Liver (tissue), 9 donors: ENCODE measurements around the gene DYNC1H1. TPM values are rescaled to one million over a fixed set of nuclear protein-coding genes. Genes with fewer than 3 reads are reported as not detected.

Source experiments
- DNase-seq: peaks from one replicate; pipeline ENCODE4 v3.0.0-alpha.2; 2017; ENCODE audit warnings: low spot score
- H3K27ac ChIP-seq, 2 donors: one replicate each; pipeline ENCODE4 v1.7.0; 2013; ENCODE audit warnings: inconsistent platforms in 2 of 2, low read length in 2 of 2, control low read depth in 1 of 2, low read depth in 1 of 2, mild to moderate bottlenecking in 1 of 2
- H3K27me3 ChIP-seq, 4 donors: one replicate each; pipeline versions ENCODE4 v1.6.1 to v1.7.0; 2013; ENCODE audit warnings: low read length in 3 of 4, inconsistent platforms in 1 of 4, mild to moderate bottlenecking in 1 of 4, moderate library complexity in 1 of 4; ENCODE audit not compliant: control insufficient read depth in 4 of 4, insufficient read depth in 4 of 4
- H3K36me3 ChIP-seq, 4 donors: one replicate each; pipeline versions ENCODE4 v1.6.1 to v1.7.0; 2013; ENCODE audit warnings: low read length in 3 of 4, mild to moderate bottlenecking in 3 of 4, low read depth in 1 of 4, moderate library complexity in 1 of 4; ENCODE audit not compliant: control insufficient read depth in 4 of 4, insufficient read depth in 3 of 4
- H3K4me1 ChIP-seq, 4 donors: one replicate each; pipeline versions ENCODE4 v1.6.1 to v1.7.0; 2013; ENCODE audit warnings: low read length in 3 of 4, mild to moderate bottlenecking in 3 of 4, moderate library complexity in 1 of 4; ENCODE audit not compliant: control insufficient read depth in 4 of 4, insufficient read depth in 4 of 4
- H3K4me3 ChIP-seq, 3 donors: one replicate each; pipeline versions ENCODE4 v1.6.1 to v1.7.0; 2013; ENCODE audit warnings: low read length in 3 of 3, control low read depth in 1 of 3, low read depth in 1 of 3, mild to moderate bottlenecking in 1 of 3
- H3K9ac ChIP-seq, 2 donors: one replicate each; pipeline ENCODE4 v1.7.0; 2013; ENCODE audit warnings: low read length in 2 of 2, mild to moderate bottlenecking in 2 of 2, moderate library complexity in 2 of 2, control low read depth in 1 of 2, low read depth in 1 of 2
- H3K9me3 ChIP-seq, 4 donors: one replicate each; pipeline versions ENCODE4 v1.6.1 to v1.7.0; 2013; ENCODE audit warnings: low read length in 3 of 4; ENCODE audit not compliant: control insufficient read depth in 4 of 4
- FOXA1 ChIP-seq: IDR thresholded peaks from 2 replicates; pipeline ENCODE4 v1.6.1; 2016; ENCODE audit warnings: antibody characterized with exemption
- FOXA2 ChIP-seq: IDR thresholded peaks from 2 replicates; pipeline ENCODE4 v1.6.1; 2016; ENCODE audit warnings: antibody characterized with exemption
- HNF4A ChIP-seq, 2 donors: conservative IDR thresholded peaks; 2 replicates each; pipeline ENCODE4 v1.6.1; 2016; ENCODE audit warnings: antibody characterized with exemption in 2 of 2, mild to moderate bottlenecking in 2 of 2
- HNF4G ChIP-seq: IDR thresholded peaks from 2 replicates; pipeline ENCODE4 v1.6.1; 2016; ENCODE audit warnings: antibody characterized with exemption
- JUND ChIP-seq, 2 donors: IDR thresholded peaks; 2 replicates each; pipeline ENCODE4 v1.6.1; 2016; ENCODE audit warnings: antibody characterized with exemption in 2 of 2
- MAX ChIP-seq: IDR thresholded peaks from 2 replicates; pipeline ENCODE4 v1.6.1; 2016; ENCODE audit warnings: antibody characterized with exemption
- NR2F2 ChIP-seq: IDR thresholded peaks from 2 replicates; pipeline ENCODE4 v1.6.1; 2016; ENCODE audit warnings: antibody characterized with exemption
- RAD21 ChIP-seq, 2 donors: IDR thresholded peaks; 2 replicates each; pipeline ENCODE4 v1.6.1; 2016; ENCODE audit warnings: antibody characterized with exemption in 2 of 2, mild to moderate bottlenecking in 2 of 2
- SP1 ChIP-seq: IDR thresholded peaks from 2 replicates; pipeline ENCODE4 v1.6.1; 2018; ENCODE audit warnings: antibody characterized with exemption, mild to moderate bottlenecking
- TAF1 ChIP-seq: conservative IDR thresholded peaks from 2 replicates; pipeline ENCODE4 v1.6.1; 2016; ENCODE audit warnings: antibody characterized with exemption, mild to moderate bottlenecking
- YY1 ChIP-seq: IDR thresholded peaks from 2 replicates; pipeline ENCODE4 v1.6.1; 2016; ENCODE audit warnings: antibody characterized with exemption, mild to moderate bottlenecking
- whole genome bisulfite sequencing: extraction: QIAGEN DNeasy Blood & Tissue Kit; methylation state at CpG from one replicate; pipeline ENCODE4 v1.1.7; 2013; 5-methylcytosine and 5-hydroxymethylcytosine counted together
- polyA plus RNA-seq, 2 donors: library from polyadenylated mRNA; stranded (reverse) in 1 of 2; unstranded in 1 of 2; fragments of 200-250 nt in 1 of 2; fragments of >200 nt in 1 of 2; fragmentation: Nextera tagmentation in 1 of 2; extraction: Ambion mirVana in 1 of 2; gene quantifications; one replicate each; pipeline versions ENCODE4 v1.2.1 to v1.2.3, GENCODE V29; 2013 to 2015
- total RNA-seq, 2 donors: library from RNA; depleted of rRNA; stranded (reverse); fragments of >200 nt; gene quantifications; one replicate each; pipeline ENCODE4 v1.2.3, GENCODE V29; 2014
- TF ChIP-seq, protein P1 (sequence below): IDR thresholded peaks from 2 replicates; pipeline ENCODE4 v1.6.1; 2016; ENCODE audit warnings: antibody characterized with exemption, mild to moderate bottlenecking
- TF ChIP-seq, protein P2 (sequence below): IDR thresholded peaks from 2 replicates; pipeline ENCODE4 v1.6.1; 2016; ENCODE audit warnings: antibody characterized with exemption
- donor health status: healthy.
- donor health status: healthy.
- donor health status: healthy.
- donor health status: healthy.
- donor health status: healthy.

The DYNC1H1 gene
- total and polyA plus RNA-seq, 4 donors = 50.3 to 201 (median 82.6) TPM

DNA sequence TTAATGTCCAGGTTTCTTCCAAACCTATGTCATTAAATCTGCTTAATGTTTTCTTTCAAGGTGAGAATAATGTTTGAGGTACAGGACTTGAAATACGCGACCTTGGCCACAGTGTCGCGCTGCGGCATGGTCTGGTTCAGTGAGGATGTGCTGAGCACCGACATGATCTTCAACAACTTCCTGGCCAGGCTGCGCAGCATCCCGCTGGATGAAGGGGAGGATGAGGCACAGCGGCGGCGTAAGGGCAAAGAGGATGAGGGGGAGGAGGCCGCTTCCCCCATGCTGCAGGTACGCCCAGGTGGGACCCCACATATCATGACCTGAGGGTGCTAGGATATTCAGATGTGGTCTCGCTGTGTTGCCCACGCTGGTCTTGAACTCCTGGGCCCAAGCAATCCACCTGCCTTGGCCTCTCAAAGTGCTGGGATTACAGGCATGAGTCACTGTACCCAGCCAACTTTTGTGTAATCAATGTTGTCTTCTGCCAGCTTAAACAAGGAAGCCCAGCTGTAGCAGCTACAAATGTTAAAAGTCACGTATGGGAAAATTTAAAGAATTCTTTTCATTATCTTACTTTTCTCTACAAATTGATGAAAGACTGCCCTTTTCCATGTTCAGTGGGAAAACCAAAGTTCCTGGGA is 50.8 kb downstream of the DYNC1H1 start:
- H3K27ac ChIP-seq = no peak overlapping the region
- no peaks in the 10 kb centered on the region for H3K27me3 ChIP-seq
- no peak overlapping the region for H3K9ac ChIP-seq
- H3K4me1 ChIP-seq = no peaks in the 10 kb centered on the region
- no peaks in the 10 kb centered on the region for H3K9me3 ChIP-seq
- DNase-seq = no peak
- WGBS = 97% methylated on average over 16 of the region's 16 CpGs
- TF ChIP-seq MAX (no peak), SP1 (no peak), JUND (IDR thresholded peaks at IDR 0.05) (no peak), HNF4A (conservative IDR thresholded peaks at IDR 0.05) (no peak), YY1 (no peak), HNF4G (no peak), NR2F2 (no peak), RAD21 (IDR thresholded peaks at IDR 0.05) (no peak), TAF1 (no peak), FOXA1 (no peak)
- TF ChIP-seq, protein P1, sequence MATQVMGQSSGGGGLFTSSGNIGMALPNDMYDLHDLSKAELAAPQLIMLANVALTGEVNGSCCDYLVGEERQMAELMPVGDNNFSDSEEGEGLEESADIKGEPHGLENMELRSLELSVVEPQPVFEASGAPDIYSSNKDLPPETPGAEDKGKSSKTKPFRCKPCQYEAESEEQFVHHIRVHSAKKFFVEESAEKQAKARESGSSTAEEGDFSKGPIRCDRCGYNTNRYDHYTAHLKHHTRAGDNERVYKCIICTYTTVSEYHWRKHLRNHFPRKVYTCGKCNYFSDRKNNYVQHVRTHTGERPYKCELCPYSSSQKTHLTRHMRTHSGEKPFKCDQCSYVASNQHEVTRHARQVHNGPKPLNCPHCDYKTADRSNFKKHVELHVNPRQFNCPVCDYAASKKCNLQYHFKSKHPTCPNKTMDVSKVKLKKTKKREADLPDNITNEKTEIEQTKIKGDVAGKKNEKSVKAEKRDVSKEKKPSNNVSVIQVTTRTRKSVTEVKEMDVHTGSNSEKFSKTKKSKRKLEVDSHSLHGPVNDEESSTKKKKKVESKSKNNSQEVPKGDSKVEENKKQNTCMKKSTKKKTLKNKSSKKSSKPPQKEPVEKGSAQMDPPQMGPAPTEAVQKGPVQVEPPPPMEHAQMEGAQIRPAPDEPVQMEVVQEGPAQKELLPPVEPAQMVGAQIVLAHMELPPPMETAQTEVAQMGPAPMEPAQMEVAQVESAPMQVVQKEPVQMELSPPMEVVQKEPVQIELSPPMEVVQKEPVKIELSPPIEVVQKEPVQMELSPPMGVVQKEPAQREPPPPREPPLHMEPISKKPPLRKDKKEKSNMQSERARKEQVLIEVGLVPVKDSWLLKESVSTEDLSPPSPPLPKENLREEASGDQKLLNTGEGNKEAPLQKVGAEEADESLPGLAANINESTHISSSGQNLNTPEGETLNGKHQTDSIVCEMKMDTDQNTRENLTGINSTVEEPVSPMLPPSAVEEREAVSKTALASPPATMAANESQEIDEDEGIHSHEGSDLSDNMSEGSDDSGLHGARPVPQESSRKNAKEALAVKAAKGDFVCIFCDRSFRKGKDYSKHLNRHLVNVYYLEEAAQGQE = no peak
- TF ChIP-seq, protein P2, sequence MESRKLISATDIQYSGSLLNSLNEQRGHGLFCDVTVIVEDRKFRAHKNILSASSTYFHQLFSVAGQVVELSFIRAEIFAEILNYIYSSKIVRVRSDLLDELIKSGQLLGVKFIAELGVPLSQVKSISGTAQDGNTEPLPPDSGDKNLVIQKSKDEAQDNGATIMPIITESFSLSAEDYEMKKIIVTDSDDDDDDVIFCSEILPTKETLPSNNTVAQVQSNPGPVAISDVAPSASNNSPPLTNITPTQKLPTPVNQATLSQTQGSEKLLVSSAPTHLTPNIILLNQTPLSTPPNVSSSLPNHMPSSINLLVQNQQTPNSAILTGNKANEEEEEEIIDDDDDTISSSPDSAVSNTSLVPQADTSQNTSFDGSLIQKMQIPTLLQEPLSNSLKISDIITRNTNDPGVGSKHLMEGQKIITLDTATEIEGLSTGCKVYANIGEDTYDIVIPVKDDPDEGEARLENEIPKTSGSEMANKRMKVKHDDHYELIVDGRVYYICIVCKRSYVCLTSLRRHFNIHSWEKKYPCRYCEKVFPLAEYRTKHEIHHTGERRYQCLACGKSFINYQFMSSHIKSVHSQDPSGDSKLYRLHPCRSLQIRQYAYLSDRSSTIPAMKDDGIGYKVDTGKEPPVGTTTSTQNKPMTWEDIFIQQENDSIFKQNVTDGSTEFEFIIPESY = no peak
- H3K36me3 ChIP-seq = peaks cover 33 to 94% (median 88%) of the 10 kb centered on the region in 4 donors
- no peak overlapping the region for H3K4me3 ChIP-seq

- TF ChIP-seq FOXA2 = no peak
- H3K27ac ChIP-seq = no peak overlapping the region
- H3K4me3 ChIP-seq = no peak overlapping the region
- no peak overlapping the region for H3K9ac ChIP-seq
- 97% methylated on average over 19 of the region's 19 CpGs for WGBS
- H3K9me3 ChIP-seq = no peaks in the 10 kb centered on the region
- no peaks in the 10 kb centered on the region for H3K4me1 ChIP-seq
- no peaks in the 10 kb centered on the region for H3K27me3 ChIP-seq
- peaks cover 32 to 94% (median 87%) of the 10 kb centered on the region in 4 donors for H3K36me3 ChIP-seq
- no peak for DNase-seq
Observed at GRCh38 chr14:102015771-102016170, 51.4 kb downstream of the DYNC1H1 start.
